Hepatocyte (in vitro differentiated cells): ENCODE results near the gene UBE2E2. TPM values are rescaled to one million over a fixed set of nuclear protein-coding genes. Genes with fewer than 3 reads are reported as not detected.

Experiments used
- DNase-seq: peaks from one replicate; pipeline ENCODE4 v3.0.0-alpha.2; 2016; ENCODE audit warnings: low spot score
- H2AFZ ChIP-seq: fragments of 200-600 bp; sonication (generic); 2 replicates; pipeline ENCODE4 v1.6.0; 2016; ENCODE audit warnings: antibody characterized with exemption, mild to moderate bottlenecking
- H3K27ac ChIP-seq: fragments of 200-600 bp; sonication (generic); 2 replicates; pipeline ENCODE4 v1.5.1; 2016; ENCODE audit warnings: mild to moderate bottlenecking
- H3K27me3 ChIP-seq: fragments of 200-600 bp; sonication (generic); 2 replicates; pipeline ENCODE4 v1.6.1; 2016
- H3K36me3 ChIP-seq: fragments of 200-600 bp; sonication (generic); replicated peaks from 2 replicates; pipeline ENCODE4 v1.5.1; 2016; ENCODE audit warnings: low read depth; ENCODE audit not compliant: insufficient read depth
- H3K4me1 ChIP-seq: fragments of 200-600 bp; sonication (generic); 2 replicates; pipeline ENCODE4 v1.5.1; 2016; ENCODE audit warnings: mild to moderate bottlenecking, moderate library complexity; ENCODE audit not compliant: insufficient read depth
- H3K4me2 ChIP-seq: fragments of 200-600 bp; sonication (generic); 2 replicates; pipeline ENCODE4 v1.6.0; 2016
- H3K4me3 ChIP-seq: fragments of 200-600 bp; sonication (generic); 2 replicates; pipeline ENCODE4 v1.5.1; 2016; ENCODE audit warnings: mild to moderate bottlenecking
- H3K79me2 ChIP-seq: fragments of 200-600 bp; sonication (generic); 2 replicates; pipeline ENCODE4 v1.6.0; 2017; ENCODE audit warnings: mild to moderate bottlenecking
- H3K9me2 ChIP-seq: fragments of 200-600 bp; sonication (generic); replicated peaks from 2 replicates; pipeline ENCODE4 v1.6.0; 2017; ENCODE audit warnings: mild to moderate bottlenecking; ENCODE audit not compliant: insufficient read depth
- H3K9me3 ChIP-seq: fragments of 200-600 bp; sonication (generic); 2 replicates; pipeline ENCODE4 v1.5.1; 2016; ENCODE audit warnings: low read depth, mild to moderate bottlenecking
- H4K20me1 ChIP-seq: fragments of 200-600 bp; sonication (generic); 2 replicates; pipeline ENCODE4 v1.6.0; 2016; ENCODE audit warnings: mild to moderate bottlenecking; ENCODE audit not compliant: insufficient read depth, poor library complexity, severe bottlenecking
- EZH2 ChIP-seq: fragments of 200-600 bp; sonication (generic); IDR thresholded peaks from 2 replicates; pipeline ENCODE4 v1.6.1; 2016; ENCODE audit warnings: antibody characterized with exemption, mild to moderate bottlenecking, borderline replicate concordance
- EZH2phosphoT487 ChIP-seq: fragments of 200-600 bp; sonication (generic); IDR thresholded peaks from one replicate; pipeline ENCODE4 v1.6.1; 2018; ENCODE audit warnings: antibody characterized with exemption, mild to moderate bottlenecking, low read depth, moderate library complexity; ENCODE audit not compliant: unreplicated experiment, severe bottlenecking
- WGBS: methylation state at CpG from one replicate; pipeline ENCODE4 v1.1.6; 2016; ENCODE audit warnings: low lambda C conversion rate; ENCODE audit errors: missing lambda C conversion rate; 5-methylcytosine and 5-hydroxymethylcytosine counted together
- polyA plus RNA-seq: library from polyadenylated mRNA; unstranded; fragments of >200 nt; fragmentation: Nextera tagmentation; extraction: Ambion mirVana; gene quantifications from 2 replicates; pipeline ENCODE4 v1.2.1, GENCODE V29; 2016
- total RNA-seq: library from RNA; depleted of rRNA; stranded (reverse); fragments of >200 nt; gene quantifications from 2 replicates; pipeline ENCODE4 v1.2.3, GENCODE V29; 2014
- TF ChIP-seq, protein P1 (sequence below): fragments of 200-600 bp; sonication (generic); IDR thresholded peaks from 2 replicates; pipeline ENCODE4 v1.5.1; 2016; ENCODE audit warnings: antibody characterized with exemption, mild to moderate bottlenecking; ENCODE audit not compliant: poor library complexity

Gene UBE2E2
- total and polyA plus RNA-seq, 2 experiments from 2014 or later: 51.1 to 90.6 TPM

DNA sequence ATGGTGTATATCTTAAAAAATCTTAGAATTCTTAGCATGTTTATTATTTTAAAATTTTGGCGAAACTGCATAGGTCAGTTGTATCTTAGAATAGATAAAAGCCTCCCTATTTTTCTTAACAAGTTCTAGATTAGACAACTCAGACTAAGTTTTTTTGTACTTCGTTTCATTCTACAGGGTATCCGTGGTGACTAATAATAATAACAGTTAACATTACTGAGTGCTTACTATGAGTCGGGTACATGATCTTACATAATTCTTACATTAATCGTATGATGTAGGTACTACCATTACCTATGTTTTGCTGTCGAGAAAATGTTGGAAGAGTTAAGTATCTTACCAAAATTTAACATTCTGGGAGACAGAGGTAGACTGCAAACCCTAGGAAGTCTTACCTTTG, 60.7 kb downstream of the UBE2E2 start:
- Histone ChIP-seq H3K9me3 (no peaks in the 10 kb centered on the region), H3K4me1 (no peaks in the 10 kb centered on the region), H3K27me3 (no peaks in the 10 kb centered on the region), H3K27ac (no peak overlapping the region), H3K4me2 (no peak overlapping the region), H3K36me3 (no peaks in the 10 kb centered on the region), H4K20me1 (no peaks in the 10 kb centered on the region), H3K79me2 (peaks cover 26% of the 10 kb centered on the region), H3K9me2 (no peaks in the 10 kb centered on the region), H2AFZ (no peak overlapping the region), H3K4me3 (no peak overlapping the region)
- 80% methylated on average over 6 of the region's 6 CpGs for WGBS
- TF ChIP-seq, protein P1, sequence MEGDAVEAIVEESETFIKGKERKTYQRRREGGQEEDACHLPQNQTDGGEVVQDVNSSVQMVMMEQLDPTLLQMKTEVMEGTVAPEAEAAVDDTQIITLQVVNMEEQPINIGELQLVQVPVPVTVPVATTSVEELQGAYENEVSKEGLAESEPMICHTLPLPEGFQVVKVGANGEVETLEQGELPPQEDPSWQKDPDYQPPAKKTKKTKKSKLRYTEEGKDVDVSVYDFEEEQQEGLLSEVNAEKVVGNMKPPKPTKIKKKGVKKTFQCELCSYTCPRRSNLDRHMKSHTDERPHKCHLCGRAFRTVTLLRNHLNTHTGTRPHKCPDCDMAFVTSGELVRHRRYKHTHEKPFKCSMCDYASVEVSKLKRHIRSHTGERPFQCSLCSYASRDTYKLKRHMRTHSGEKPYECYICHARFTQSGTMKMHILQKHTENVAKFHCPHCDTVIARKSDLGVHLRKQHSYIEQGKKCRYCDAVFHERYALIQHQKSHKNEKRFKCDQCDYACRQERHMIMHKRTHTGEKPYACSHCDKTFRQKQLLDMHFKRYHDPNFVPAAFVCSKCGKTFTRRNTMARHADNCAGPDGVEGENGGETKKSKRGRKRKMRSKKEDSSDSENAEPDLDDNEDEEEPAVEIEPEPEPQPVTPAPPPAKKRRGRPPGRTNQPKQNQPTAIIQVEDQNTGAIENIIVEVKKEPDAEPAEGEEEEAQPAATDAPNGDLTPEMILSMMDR: no peak
- TF ChIP-seq EZH2 (no peak), EZH2phosphoT487 (no peak)
- DNase-seq: no peak

DNA sequence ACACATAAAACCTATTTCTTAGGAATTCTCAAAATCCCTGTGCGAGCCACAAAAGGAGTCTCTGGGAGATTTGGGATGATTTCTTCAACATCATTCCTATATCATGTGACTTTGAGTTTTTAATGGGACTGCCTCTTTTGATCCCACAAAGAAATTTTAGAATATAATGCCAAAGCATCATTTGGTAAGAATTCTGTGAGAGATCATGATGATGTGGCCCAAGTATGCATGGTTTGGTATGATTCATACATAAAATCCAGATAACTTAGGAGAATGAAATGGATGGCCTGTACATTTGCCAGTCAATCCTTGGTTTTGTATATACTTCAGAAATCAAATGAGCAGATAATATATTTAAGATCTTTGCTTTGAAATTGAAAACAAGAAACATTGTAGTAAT, 61.3 kb downstream of the UBE2E2 start:
- H3K27ac ChIP-seq: no peak overlapping the region
- H3K27me3 ChIP-seq: no peaks in the 10 kb centered on the region
- 100% methylated on average over 1 of the region's 1 CpG for WGBS
- H4K20me1 ChIP-seq: no peaks in the 10 kb centered on the region
- no peak overlapping the region for H2AFZ ChIP-seq
- H3K4me1 ChIP-seq: no peaks in the 10 kb centered on the region
- no peaks in the 10 kb centered on the region for H3K9me3 ChIP-seq
- H3K36me3 ChIP-seq: no peaks in the 10 kb centered on the region
- H3K79me2 ChIP-seq: peaks cover 21% of the 10 kb centered on the region
- DNase-seq: no peak
- TF ChIP-seq, protein P1: no peak
- TF ChIP-seq EZH2: no peak
- no peak for TF ChIP-seq EZH2phosphoT487
- no peak overlapping the region for H3K4me3 ChIP-seq
- no peaks in the 10 kb centered on the region for H3K9me2 ChIP-seq
- H3K4me2 ChIP-seq: no peak overlapping the region

DNA sequence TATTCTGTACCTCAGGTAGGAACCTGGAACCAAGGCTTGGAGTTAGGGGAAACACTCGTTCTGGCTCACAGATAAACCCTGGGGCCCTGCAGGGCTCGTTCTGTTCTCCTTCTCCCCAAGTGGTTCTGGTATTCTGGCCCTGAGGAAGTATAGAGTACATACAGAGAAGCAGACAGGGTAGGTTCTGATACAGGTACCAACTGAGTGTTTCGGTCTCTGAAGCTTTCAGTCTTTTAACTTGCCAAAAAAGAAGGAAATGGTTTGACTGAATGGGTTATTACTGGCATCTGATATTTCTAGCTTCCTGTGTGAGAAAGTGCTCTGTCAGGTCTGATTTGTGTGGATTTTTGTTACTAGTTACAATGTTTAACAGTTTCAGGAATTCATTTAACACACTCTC, 67.3 kb downstream of the UBE2E2 start:
- 98% methylated on average over 3 of the region's 3 CpGs for WGBS
- Histone ChIP-seq H3K9me2 (no peaks in the 10 kb centered on the region), H3K9me3 (no peaks in the 10 kb centered on the region), H3K79me2 (peaks cover 5% of the 10 kb centered on the region), H3K36me3 (no peaks in the 10 kb centered on the region), H4K20me1 (no peaks in the 10 kb centered on the region), H2AFZ (no peak overlapping the region), H3K4me3 (no peak overlapping the region), H3K4me2 (no peak overlapping the region), H3K4me1 (no peaks in the 10 kb centered on the region), H3K27ac (no peak overlapping the region), H3K27me3 (no peaks in the 10 kb centered on the region)
- no peak for DNase-seq
- TF ChIP-seq, protein P1: no peak
- TF ChIP-seq EZH2phosphoT487 (no peak), EZH2 (no peak)
